Ascending aorta (tissue), 2 donors: ENCODE data around the gene HCK. TPM values are rescaled to one million over a fixed set of nuclear protein-coding genes. Genes with fewer than 3 reads are reported as not detected.
A peak's percentile ranks its signal among the peaks of the same experiment; 100 is the strongest.

ENCODE experiments used
- DNase-seq, 2 donors: peaks; one replicate each; pipeline ENCODE4 v3.0.0-alpha.2; 2019; ENCODE audit warnings: low spot score in 2 of 2
- H3K27ac ChIP-seq, 2 donors: fragments of 200-600 bp; sonication (generic); one replicate each; pipeline ENCODE4 v1.5.1; 2016 to 2017; ENCODE audit warnings: mild to moderate bottlenecking in 1 of 2
- H3K27me3 ChIP-seq: fragments of 200-600 bp; sonication (generic); one replicate; pipeline ENCODE4 v1.5.1; 2017
- H3K36me3 ChIP-seq, 2 donors: fragments of 200-600 bp; sonication (generic); one replicate each; pipeline ENCODE4 v1.5.1; 2016
- H3K4me1 ChIP-seq, 2 donors: fragments of 200-600 bp; sonication (generic); one replicate each; pipeline ENCODE4 v1.5.1; 2016 to 2017; ENCODE audit warnings: mild to moderate bottlenecking in 1 of 2
- H3K4me3 ChIP-seq, 2 donors: fragments of 200-600 bp; sonication (generic); one replicate each; pipeline ENCODE4 v1.5.1; 2016 to 2017; ENCODE audit warnings: mild to moderate bottlenecking in 1 of 2
- H3K9me3 ChIP-seq, 2 donors: fragments of 200-600 bp; sonication (generic); one replicate each; pipeline ENCODE4 v1.5.1; 2016
- intact Hi-C: fragments of 100-400 bp; cut with DNase I; formaldehyde crosslinking; loops from one replicate; pipeline ENCODE4 v1.15.1; 2023
- total RNA-seq: library from RNA; depleted of rRNA; stranded (reverse); fragments of >200 nt; gene quantifications from one replicate; pipeline ENCODE4 v1.1.0, GENCODE V29; 2016
- TF ChIP-seq, protein P1 (sequence below), 3 experiments: fragments of 200-600 bp in 2 of 3; fragments of 450-650 bp in 1 of 3; sonication (generic) in 2 of 3; IDR thresholded peaks; one replicate each; pipeline ENCODE4 v1.5.1; 2016 to 2019; ENCODE audit warnings: antibody characterized with exemption in 3 of 3, mild to moderate bottlenecking in 1 of 3, moderate library complexity in 1 of 3

The HCK gene
- total RNA-seq, 1 donor from 2014 or later: 16.8 TPM

GRCh38 chr20:32109392-32110172 is 57.5 kb downstream of the HCK start, which contains the start of gene TM9SF4:
Gene TM9SF4 (plus strand): TSS chr20:32109714. CDS start chr20:32109741, 27 bp downstream.
- peak; percentile 51 to 94 for DNase-seq
- intact Hi-C loops: loop anchor here (1.0 to 5.0 kb wide), 4 partner anchors 98 to 249 kb away; partner anchors contain the start of genes ASXL1, KIF3B, PLAGL2 and POFUT1
- TF ChIP-seq, protein P1, sequence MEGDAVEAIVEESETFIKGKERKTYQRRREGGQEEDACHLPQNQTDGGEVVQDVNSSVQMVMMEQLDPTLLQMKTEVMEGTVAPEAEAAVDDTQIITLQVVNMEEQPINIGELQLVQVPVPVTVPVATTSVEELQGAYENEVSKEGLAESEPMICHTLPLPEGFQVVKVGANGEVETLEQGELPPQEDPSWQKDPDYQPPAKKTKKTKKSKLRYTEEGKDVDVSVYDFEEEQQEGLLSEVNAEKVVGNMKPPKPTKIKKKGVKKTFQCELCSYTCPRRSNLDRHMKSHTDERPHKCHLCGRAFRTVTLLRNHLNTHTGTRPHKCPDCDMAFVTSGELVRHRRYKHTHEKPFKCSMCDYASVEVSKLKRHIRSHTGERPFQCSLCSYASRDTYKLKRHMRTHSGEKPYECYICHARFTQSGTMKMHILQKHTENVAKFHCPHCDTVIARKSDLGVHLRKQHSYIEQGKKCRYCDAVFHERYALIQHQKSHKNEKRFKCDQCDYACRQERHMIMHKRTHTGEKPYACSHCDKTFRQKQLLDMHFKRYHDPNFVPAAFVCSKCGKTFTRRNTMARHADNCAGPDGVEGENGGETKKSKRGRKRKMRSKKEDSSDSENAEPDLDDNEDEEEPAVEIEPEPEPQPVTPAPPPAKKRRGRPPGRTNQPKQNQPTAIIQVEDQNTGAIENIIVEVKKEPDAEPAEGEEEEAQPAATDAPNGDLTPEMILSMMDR (IDR thresholded peaks at IDR 0.05): no peak
- H3K27me3 ChIP-seq: no peaks in the 10 kb centered on the region
- H3K36me3 ChIP-seq: no peaks in the 10 kb centered on the region
- no peaks in the 10 kb centered on the region for H3K9me3 ChIP-seq
- peak within 1 kb of the TSS; percentile 88 to 93 for H3K4me3 ChIP-seq
- H3K27ac ChIP-seq: peak within 1 kb of the TSS; percentile 99 to 100
- H3K4me1 ChIP-seq: peaks cover 8 to 20% of the 10 kb centered on the region in 2 donors

DNA sequence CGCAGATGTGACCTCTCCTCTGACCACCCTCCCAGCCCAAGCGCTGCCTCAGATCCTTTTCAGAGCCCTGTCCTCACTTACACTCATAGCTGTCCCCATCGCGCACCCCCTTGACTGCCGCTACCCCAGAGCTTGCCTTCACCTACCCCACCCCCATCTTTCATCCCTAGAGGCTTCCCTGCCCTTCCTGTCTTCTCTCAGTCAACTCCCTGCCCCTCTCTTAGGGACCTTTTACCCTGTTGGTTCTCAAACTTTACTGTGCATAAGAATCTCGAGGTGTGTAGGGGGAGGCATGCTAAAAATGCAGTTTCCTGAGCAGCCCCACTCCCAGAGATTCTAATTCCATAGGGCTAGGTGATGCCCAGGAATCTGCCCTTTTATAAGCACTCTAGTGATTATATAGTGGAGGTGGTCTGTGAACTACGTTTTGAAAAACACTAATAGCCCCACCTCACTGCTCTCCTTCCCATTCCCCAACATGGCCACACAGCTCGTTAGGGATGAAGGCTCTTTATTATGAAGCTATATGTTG is 58.2 kb downstream of the HCK start:
- Histone ChIP-seq H3K27me3 (no peaks in the 10 kb centered on the region), H3K4me1 (peaks cover 8 to 21% of the 10 kb centered on the region in 2 donors), H3K36me3 (peaks cover 0 to 4% of the 10 kb centered on the region in 2 donors), H3K9me3 (no peaks in the 10 kb centered on the region), H3K27ac (peak overlapping the region; percentile 99 to 100), H3K4me3 (peak overlapping the region; percentile 88 to 93)
- no peak for DNase-seq
- intact Hi-C loops: no loop called here
- TF ChIP-seq, protein P1 (IDR thresholded peaks at IDR 0.05): no peak

- H3K27ac ChIP-seq: no peak overlapping the region
- DNase-seq: no peak
- no peaks in the 10 kb centered on the region for H3K9me3 ChIP-seq
- H3K36me3 ChIP-seq: peaks cover 0 to 7% of the 10 kb centered on the region in 2 donors
- intact Hi-C loops: no loop called here
- H3K27me3 ChIP-seq: no peaks in the 10 kb centered on the region
- peaks cover 8 to 21% of the 10 kb centered on the region in 2 donors for H3K4me1 ChIP-seq
- TF ChIP-seq, protein P1 (IDR thresholded peaks at IDR 0.05): no peak
- peak overlapping the region; percentile 88 to 93 for H3K4me3 ChIP-seq
Measured at GRCh38 chr20:32110727-32111126, 58.7 kb downstream of the HCK start.

DNA sequence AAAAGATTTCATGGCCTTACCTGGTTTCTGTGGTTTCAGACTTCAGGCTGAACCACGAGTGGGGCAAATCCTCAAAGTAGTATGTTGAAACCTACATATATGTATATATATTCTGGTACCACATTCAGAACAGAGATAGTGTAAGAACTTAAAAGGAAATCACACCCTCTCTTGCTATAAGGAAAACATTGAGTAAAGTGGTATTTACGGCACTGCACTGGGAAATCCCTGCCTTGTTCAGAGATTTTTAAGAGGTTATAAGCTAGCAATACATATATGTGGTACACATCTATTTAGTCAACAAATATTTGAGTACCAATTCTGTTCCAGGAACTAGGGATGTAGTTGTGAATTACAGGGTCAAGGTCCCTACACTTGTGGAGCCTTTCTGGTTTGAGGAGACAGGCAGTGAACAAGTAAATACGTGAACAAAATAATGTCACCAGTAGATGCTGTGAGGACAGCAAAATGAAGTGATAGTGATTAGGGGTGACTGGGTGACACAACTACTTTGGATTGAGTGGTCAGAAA is 59.2 kb downstream of the HCK start:
- Histone ChIP-seq H3K9me3 (no peaks in the 10 kb centered on the region), H3K4me1 (peaks cover 8 to 21% of the 10 kb centered on the region in 2 donors), H3K27ac (no peak overlapping the region), H3K36me3 (peaks cover 0 to 7% of the 10 kb centered on the region in 2 donors), H3K27me3 (no peaks in the 10 kb centered on the region), H3K4me3 (peak overlapping the region; percentile 88 to 93)
- no peak for DNase-seq
- intact Hi-C loops: no loop called here
- TF ChIP-seq, protein P1 (IDR thresholded peaks at IDR 0.05): no peak

GRCh38 chr20:32111753-32112152 is 59.7 kb downstream of the HCK start:
- Histone ChIP-seq H3K4me1 (peaks cover 8 to 21% of the 10 kb centered on the region in 2 donors), H3K36me3 (peaks cover 0 to 7% of the 10 kb centered on the region in 2 donors), H3K9me3 (no peaks in the 10 kb centered on the region), H3K27ac (no peak overlapping the region), H3K4me3 (no peak overlapping the region), H3K27me3 (no peaks in the 10 kb centered on the region)
- intact Hi-C loops: no loop called here
- TF ChIP-seq, protein P1 (IDR thresholded peaks at IDR 0.05): no peak
- DNase-seq: no peak
